ENCODE data around the gene HMCN2.

- TF ChIP-seq POLR2A (IDR thresholded peaks at IDR 0.05; ENCODE audit: low read length) (no peak), GATA1 (IDR thresholded peaks at IDR 0.05; ENCODE audit: low read depth, low read length) (no peak)
Observed at GRCh38 chr9:130461731-130462130, 196.2 kb downstream of the HMCN2 start.

All from erythroblast (primary cell).